HG03558 (cell line): ENCODE results near the gene UBAP2L.
"Not testable (repeated sequence)": the region's sequence is repeated elsewhere in the genome, so short reads cannot be mapped to it uniquely, and the experiment has no call there.

ENCODE experiments used
- ATAC-seq: cut with Tn5 transposase; IDR thresholded peaks from one replicate; pipeline ENCODE4 v1.9.1; 2021; ENCODE audit warnings: moderate number of reproducible peaks; ENCODE audit not compliant: unreplicated experiment; ENCODE audit errors: extremely low read depth

UBAP2L gene

GRCh38 chr1:154237880-154238506, 17.2 kb downstream of the UBAP2L start:
- no peak for ATAC-seq

GRCh38 chr1:154239491-154239890, 18.7 kb downstream of the UBAP2L start:
- ATAC-seq: no peak

DNA sequence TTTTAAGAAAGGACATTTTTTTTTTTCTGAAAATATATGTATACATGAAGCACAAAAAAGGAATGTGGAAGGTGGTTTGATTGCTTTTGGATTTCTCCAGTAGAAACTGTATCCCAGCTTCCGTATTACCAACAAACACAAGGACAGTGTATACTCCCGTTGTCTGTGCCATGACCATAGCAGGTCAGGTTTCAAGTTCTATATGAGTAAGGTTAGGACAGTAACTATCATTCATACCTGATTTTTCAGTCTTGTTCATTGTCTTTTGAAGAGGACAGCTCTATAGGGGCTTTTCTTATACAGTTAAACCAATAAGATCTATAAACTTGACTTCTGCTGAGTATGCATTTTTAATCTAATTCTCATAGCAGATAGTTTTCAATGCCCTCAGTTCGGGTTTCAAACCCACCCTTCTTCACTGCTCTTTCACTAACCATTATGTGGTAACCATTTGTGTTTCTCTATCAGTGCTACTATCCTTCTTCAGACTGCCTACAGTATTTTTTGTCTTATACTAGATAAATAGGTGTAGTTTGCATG, 19.6 kb downstream of the UBAP2L start:
- no peak for ATAC-seq

DNA sequence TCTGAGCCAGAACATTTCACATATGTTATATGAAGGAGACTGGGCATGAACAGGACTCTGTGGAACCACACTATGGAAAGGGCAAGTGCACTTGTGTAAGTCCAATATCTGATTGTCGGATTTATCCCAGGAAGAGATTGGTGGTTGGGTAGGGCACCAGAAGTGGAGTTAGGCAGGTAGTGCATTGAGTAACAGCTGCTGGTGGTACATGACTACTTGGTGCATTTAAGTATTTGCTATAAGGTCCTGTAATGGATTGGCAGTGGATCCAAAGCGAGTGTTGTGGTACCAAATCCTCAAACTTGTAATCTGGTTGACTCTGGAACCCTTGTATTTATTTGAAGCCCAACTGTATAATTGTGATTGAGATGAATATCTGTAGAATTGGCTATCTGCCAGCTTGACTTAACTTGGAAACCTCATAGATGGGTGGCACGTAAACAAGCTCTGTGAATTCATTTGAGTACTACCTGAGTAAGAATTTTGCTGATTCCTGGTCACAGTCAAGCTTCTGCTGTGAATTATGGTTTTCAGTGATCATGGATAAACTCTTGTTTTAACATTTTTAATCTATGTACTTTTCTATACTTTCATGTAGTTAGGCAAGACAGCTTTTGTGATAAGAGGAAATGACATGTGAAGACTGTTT, 21.1 kb downstream of the UBAP2L start:
- no peak for ATAC-seq

- no peak for ATAC-seq
Observed at GRCh38 chr1:154253671-154254070, 32.9 kb downstream of the UBAP2L start.

DNA sequence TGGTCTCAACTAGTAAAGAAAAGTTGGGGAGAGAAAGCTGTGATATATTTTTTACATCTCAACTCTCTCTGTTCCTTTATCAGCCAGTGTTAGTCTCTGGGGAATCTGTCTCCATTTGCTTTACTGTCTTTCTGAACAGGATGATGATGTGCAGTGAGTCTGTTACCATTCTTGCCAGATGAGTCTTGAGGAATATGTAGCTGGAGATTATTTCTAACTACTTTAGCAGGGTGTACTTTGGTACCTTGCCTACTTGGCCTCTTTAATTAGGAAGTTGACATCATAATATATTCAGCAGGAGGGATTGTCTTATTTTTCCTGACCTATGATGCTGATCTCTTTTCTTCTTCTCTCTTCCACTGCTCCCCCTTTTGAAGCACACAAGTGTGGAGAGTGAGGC, 35.9 kb downstream of the UBAP2L start:
- ATAC-seq: no peak

DNA sequence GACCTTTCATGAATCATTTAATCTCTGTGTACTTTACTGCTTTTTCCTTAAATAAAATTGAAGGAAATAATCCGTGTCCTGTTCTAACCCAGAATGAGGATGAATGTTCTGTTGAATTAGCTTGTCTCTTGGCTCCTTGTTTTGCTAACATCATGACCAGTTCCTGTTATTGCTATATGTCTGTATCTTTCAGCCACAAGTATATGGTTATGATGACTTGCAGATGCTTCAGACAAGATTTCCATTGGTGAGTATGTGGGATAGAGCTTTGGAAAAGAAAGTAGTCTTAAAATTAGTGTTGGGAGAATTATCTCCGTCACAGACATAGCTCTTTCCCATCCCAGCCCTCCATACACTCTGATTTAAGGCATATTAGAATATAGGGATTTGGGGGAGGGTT, 38.0 kb downstream of the UBAP2L start:
- ATAC-seq: no peak

DNA sequence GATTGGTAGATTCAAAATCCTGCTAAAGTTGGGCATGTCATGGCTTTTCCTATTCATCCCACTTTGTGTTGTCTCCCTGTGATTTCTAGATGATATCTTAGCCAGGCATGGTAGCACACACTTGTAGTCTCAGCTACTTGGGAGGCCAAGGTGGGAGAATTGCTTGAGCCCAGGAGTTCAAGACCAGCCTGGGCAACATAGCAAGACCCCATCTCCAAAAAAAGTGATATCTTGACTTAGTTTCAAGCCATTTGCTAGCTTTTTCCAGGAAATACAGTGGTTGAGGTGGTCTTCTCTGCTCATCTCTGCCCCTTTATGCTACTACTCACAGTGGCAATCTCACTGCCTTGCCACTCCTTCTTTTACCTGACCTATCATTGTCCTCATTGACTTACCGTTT, 39.4 kb downstream of the UBAP2L start:
- no peak for ATAC-seq

- ATAC-seq: no peak
Observed at GRCh38 chr1:154263465-154264332, 42.9 kb downstream of the UBAP2L start.

DNA sequence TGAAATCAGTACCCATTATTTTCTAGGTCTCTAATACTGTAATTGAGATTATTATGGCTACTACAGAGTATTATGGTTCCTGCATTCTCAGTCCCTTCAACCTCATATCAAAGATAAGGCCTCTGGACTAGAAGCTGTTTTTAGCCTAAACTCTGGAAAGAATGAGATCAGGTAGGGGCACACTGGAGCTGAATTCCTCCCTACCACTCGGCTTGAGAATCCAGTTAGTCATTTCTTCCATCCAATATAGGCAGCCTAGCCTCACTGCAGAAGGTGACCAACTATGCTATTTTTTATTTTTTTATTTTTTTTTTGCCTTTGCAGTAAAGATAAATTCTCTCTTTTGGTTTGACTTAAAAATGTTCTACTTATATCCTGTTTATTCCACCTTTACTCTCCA, 43.7 kb downstream of the UBAP2L start:
- no peak for ATAC-seq

DNA sequence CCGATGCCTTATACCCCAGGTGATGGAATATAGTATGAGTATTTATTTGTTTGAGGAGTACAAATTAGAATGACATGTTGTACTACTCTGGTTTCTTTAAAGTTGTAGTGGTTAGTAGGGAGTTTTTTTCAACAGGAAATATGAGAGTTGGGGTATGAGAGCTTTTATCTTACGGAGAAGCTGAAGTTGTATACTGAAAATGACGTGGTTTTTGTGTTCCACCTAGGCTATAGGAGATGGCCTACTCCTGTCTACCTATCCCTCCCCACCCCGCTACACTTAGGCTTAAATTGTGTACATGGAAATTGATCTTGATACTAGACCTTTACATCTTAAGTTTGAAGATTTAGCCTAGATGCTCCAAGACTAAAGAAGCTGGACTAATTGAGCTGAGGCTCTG, 44.8 kb downstream of the UBAP2L start:
- ATAC-seq: no peak

DNA sequence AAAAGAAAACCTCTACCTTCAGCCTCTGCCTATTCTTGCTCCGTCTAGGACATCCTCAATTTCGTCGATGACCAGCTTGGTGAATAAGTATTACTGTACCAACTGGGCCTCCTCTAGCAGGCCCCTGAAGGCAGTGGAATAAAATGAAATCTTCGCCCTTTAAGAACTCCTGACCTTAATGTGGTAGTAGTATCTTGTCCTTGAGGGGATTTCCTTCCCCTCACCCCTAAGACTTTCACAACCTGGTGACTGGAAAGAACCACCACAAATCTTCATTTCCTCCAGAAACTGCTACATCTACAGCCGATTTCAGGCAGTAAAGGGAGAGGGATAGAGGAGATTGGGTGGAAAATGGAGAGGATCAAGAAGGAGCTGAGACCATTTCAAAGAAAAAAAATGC, 50.1 kb downstream of the UBAP2L start:
- ATAC-seq: no peak

DNA sequence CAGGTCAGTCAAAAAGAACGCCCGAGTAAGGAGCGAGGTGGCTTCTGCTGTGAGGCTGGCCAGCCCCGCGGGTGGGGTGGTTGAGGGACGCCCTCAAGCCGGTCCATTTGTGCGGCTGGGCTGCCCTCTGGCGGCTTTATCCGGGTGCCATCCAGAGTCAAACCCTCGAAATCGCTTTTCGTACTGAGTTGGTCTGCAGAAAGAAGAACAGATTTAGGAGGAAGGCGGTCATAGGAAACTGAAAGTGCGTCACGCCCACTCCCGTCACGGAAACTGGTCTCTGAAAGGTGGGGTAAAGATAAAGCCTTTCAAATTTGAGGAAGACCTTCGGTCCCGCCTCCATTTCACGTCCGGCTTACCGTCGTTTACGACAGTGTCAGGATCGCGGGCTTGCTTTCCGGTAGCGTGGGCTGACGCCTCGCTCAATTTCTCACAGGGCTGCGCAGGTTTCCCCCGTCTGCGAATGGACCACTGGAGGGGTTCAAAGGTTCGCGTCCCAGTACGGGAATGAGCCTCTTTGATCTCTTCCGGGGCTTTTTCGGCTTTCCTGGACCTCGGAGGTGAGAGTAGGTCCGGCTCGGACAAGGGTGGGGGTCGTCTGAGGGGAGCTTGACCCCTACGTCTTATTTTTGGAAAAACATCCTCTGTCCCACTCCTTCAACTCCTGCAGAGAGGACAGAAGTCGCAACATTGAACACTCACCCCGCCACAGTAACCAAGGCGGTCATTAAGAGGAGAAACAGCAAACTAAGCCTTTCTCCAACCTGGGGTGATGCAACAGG, 51.7 kb downstream of the UBAP2L start, which contains the start of gene HAX1:
TSS of gene HAX1 (plus strand) at position 413 of the 782 bp plus-strand sequence. CDS start at position 508, 95 bp downstream.
- peak; percentile 67 for ATAC-seq

GRCh38 chr1:154272999-154273563, 52.3 kb downstream of the UBAP2L start:
- no peak for ATAC-seq

DNA sequence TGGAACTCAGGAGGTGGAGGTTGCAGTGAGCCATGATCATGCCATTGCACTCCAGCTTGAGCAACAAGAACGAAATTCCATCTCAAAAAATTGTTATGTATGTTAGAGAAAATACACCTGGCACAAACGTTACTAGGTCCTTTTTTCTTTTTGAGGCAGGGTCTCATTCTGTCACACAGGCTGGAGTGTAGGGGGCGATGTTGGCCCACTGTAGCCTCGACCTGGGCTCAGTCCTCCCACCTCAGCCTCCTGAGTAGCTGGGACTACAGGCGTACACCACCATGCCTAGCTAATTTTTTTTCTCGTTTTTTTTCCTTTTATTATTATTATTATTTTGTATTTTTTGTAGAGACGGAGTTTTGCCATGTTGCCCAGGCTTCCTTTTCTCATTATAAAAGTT, 56.0 kb downstream of the UBAP2L start:
- no peak for ATAC-seq

GRCh38 chr1:154287591-154287990, 66.8 kb downstream of the UBAP2L start:
- ATAC-seq: not testable (repeated sequence)

- ATAC-seq: no peak
Observed at GRCh38 chr1:154288661-154289060, 67.9 kb downstream of the UBAP2L start.

DNA sequence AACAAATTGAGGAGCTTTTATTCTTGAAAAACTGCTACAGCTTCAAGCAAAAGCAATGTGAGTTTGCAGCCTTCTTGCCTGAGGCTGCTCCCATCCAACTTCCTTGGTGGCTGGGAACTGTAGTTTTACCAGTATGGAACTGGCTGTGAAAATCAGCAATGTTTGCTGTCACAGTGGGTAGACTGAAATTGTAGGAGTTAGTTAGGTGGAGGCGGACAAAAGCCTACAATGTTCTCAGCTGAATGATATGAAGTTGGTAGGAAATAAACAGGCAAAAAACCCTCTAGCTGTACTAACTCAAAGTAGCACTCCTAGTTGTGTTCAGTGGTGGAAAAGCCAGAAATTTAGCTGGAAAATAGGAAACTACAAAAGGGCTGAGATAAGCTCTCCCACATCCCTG, 70.2 kb downstream of the UBAP2L start:
- ATAC-seq: no peak

GRCh38 chr1:154295408-154296235, 74.9 kb downstream of the UBAP2L start:
- no peak for ATAC-seq
